Esophagus squamous epithelium (tissue), 4 donors: Measurements from ENCODE around the gene CFL1.

Source experiments
- CTCF ChIP-seq, 6 experiments: fragments of 450-650 bp in 4 of 6; fragments of 200-600 bp in 2 of 6; sonication (generic) in 2 of 6; IDR thresholded peaks; one replicate each; pipeline ENCODE4 v1.5.1; 2016 to 2019; ENCODE audit warnings: antibody characterized with exemption in 6 of 6, mild to moderate bottlenecking in 4 of 6, moderate library complexity in 4 of 6
- POLR2A ChIP-seq, 4 donors: fragments of 450-650 bp; IDR thresholded peaks; one replicate each; pipeline ENCODE4 v1.6.1; 2017; ENCODE audit warnings: antibody characterized with exemption in 4 of 4, mild to moderate bottlenecking in 4 of 4, moderate library complexity in 3 of 4

GRCh38 chr11:65855927-65856363 is 2.0 kb downstream of the CFL1 start:
- TF ChIP-seq CTCF (IDR thresholded peaks at IDR 0.05): no peak
- TF ChIP-seq POLR2A (IDR thresholded peaks at IDR 0.05): no peak
